ENCODE results near the gene MACROD2. TPM values are rescaled to one million over a fixed set of nuclear protein-coding genes. Genes with fewer than 3 reads are reported as not detected.
"Not testable (repeated sequence)": the region's sequence is repeated elsewhere in the genome, so short reads cannot be mapped to it uniquely, and the experiment has no call there.

MACROD2 gene
- total RNA-seq, 1 donor from 2014 or later: 0.40 TPM

DNA sequence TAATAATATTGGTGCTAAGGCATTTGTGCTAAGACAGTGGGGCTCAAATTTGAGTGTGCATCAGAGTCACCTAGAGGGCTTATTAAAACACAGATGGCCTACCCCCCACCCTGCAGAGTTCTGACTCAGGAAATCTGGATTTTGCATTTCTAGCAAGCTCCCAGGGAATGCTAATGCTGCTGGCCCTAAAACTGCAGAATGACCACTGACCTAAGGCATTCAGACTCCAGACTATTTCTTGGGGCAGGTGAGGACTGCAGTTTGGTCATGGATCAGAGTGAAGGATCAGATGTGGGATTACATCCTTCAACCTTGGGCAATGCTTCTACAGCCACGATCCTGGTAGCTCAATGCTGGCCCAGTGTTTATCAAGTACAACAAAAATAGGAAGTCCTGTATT, 952.2 kb downstream of the MACROD2 start:
- DNase-seq (ENCODE audit: low read depth in 2 of 2): no peak

DNA sequence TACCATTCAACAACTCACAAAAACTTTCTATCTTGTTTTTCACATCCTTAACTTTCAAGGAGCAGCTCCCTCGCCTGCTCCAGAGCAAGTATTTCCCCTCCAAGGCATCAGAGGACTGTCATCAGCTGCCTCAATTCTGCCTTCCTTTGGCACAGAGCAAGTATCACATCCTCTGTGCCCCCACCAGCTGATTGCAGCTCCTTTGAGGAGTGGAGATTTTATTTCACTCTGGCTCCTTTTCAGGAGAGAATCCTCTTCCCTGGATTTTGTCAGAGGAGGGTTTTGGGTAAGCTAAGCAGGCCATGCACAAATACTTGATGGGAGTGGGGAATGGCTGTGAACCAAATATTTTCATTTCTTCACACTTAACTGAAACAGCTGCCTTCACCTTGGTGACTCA, 952.6 kb downstream of the MACROD2 start:
- DNase-seq (ENCODE audit: low read depth in 2 of 2): no peak

DNA sequence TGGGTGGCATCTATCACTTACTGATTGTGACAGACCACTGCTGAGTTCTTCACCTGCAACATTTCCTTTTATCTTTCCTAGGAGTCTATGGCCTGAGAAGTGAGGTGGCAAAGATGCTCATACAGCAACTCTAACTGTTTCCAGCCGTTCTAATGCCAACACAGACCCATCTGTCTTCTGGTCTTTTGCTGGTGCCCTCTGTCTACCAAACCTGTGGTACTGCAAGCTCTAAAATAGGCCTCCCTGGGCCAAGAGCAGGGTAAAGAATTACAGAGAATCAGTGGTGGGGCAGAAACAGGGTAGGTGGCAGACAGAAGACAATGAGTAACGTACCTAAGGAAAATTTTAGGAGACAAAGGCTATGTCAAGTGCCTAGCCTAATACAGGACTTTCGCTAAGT, 953.1 kb downstream of the MACROD2 start:
- DNase-seq (ENCODE audit: low read depth in 2 of 2): peak in 1 of 2 donors; percentile 58

DNA sequence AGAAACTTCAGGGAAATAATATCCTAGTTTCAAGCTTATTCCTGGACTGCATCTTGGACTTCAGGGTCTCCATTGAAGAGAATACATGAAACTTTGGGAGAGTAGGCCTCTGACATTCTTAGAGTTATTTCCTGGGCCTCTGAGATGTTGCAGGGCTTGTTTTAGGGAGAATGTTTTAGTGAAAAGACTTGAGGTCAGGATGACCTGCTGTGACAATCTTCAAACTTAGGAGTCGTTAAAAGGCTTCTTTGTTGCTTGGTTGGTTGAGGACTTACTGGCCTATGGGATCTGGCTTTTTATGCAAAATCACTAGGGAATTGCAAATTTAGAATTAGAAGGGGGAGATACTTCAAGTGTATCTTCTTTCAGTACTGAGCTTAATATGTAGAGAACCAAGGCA, 955.3 kb downstream of the MACROD2 start:
- no peak for DNase-seq (ENCODE audit: low read depth in 2 of 2)

DNA sequence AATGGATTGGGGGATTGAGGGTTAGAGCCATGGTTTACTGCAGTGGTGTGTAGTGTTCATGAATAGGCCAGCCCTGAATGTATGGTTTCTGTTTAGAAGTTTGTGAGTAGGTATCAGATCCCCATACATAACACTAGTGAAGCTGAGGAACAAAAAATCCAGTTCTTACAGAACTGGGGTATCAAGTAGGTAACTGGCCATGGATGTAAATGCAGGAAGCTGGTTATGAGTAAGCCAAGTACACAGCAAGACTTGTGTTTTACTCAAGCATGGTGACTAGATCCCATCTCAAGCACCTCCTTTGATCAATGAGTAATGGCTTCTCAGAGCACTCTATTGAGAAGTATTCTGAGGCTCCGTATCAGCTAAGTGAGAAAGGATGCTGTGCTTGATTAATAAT, 955.8 kb downstream of the MACROD2 start:
- peak; percentile 2 to 8 for DNase-seq (ENCODE audit: low read depth in 2 of 2)

DNA sequence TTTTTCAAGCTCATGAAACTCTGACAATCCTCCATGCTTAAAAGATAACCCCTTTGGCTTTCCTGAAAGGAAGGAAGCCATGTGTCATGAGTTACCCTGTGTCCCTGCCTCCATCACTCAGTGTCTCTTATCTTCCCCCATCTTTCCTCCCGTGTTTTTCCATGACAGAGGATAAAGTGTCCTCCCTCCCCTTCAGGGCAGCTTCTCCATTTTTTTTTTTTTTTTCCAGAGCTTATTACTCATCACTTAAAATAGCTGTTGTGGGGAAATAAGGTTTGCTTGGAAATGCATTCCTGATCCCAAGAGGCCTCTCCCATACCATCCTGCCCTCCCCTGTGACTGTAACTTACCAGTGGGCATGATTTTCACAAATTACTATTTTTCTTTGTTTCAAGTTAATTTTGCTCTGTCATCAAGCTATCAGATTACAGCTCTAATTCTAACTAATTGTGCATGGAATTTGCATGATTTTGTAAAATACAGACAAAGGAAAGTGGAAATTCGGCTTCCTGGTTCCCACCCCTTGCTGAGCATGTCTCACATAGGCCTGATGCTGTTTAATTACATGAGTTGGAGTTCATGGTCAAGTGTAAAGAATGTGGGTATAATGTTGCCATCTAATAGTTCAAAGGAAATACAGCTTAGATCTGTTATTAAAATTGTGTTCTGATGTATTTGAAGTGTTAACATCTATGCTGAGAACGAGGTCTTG, 956.5 kb downstream of the MACROD2 start:
- DNase-seq (ENCODE audit: low read depth in 2 of 2): peak; percentile 45 to 98

DNA sequence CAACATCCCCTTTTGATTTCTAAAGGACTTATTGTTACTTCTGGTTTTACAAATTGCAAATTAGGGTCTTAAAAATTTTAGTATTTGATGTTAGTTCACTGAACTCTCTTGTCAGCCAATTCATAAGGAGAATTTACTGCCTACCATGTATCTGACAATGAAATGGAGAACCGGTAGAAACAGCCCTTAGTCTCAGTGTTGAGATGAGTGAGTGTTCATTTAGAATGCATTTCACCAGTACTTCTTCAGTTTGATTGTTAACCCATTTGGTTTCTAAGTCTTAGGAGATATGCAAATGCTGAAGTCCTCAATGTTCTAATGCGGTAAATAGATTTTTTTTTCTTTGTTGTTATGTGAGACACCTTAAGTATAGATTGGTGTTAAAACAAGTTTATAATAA, 958.4 kb downstream of the MACROD2 start:
- no peak for DNase-seq (ENCODE audit: low read depth in 2 of 2)

DNA sequence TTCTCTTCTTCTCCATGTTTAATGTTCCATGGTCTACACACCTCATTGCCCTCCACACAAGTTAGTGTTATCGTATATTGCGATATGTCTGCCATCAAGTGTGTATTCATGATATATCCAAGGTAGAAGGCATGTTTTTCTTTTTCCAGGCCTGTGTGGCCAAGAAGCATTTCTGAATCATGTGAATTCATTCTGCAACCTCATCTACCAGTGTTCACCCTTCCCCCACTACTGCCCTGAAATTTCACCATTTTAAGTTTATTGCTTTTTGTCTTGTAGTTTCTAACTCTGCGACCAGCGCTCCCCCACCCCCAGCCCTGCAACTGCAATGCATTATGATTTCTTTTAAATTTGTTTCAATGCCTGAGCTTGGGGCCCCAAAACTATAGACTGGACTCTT, 960.1 kb downstream of the MACROD2 start:
- no peak for DNase-seq (ENCODE audit: low read depth in 2 of 2)

DNA sequence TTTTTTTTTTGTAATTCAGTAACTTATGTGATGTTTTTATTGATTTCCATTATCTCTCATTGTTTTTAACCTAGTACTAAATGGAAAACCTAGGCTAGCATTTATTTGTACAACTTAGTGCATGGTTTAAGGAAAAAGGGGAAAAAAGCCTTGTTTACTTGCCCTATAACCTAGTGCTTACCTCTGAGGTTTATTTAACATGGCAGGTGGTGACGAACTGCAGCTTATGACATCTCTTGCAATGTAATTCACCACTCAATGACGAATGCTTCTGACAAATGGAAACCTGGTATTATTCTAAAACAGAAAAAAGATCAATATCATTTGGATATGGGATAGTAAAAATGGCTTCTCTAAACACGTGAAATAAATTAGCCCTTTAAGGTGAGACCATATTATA, 960.7 kb downstream of the MACROD2 start:
- no peak for DNase-seq (ENCODE audit: low read depth in 2 of 2)

DNA sequence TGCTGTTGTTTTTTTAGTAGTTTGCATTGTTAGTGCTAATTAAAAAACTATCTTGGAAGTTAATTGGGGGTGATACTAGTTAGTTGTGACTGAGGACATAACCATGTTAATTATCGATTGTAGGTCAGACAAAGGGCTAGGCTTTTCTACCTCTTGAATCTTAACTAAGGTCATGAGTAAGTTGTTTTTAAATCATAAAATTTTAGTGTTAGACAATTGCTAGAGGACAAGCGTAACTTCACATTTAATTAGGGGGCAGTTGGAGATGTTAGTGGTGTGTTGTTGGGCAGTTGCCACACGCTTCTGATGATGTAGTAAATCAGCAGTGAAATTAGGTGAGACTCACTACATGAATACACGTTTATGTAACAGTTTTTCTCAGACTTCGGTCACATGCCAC, 961.2 kb downstream of the MACROD2 start:
- no peak for DNase-seq (ENCODE audit: low read depth in 2 of 2)

DNA sequence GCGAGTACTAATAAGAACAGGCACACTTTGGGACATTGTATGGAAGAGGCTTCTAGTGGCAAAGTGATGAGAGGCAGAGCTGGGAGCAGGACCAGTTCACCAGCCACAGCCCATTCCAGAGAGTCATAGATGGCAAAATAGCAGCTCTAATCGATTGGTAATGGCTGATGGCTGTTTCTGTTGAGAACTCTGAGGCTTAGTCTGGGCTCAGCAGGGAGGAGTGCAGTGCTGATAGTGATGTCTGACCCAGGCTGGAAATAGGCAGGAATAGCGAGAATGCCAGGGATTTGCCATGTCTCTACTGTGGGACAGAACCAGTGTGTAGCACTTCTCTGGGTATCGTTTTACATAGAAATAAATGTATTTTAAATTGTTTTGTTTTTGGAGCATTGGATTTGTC, 962.1 kb downstream of the MACROD2 start:
- DNase-seq (ENCODE audit: low read depth in 2 of 2): no peak

DNA sequence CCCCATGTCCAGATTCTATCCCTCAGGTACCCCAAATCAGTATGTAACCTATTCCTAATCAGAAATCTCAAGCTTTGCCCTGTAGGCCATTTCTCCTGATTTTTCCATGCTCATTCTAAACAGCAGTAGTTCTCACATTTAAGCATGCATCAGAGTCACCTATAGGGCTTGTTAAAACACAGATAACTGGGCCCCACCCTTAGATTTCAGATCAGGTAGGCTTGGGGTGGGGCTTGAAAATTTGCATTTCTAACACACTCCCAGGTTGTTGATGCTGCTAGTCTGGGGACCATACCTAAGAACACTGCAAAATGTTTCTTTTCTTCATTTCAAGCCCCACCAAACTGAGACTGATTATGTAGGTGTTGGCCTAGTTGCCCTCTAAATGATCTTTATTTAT, 963.3 kb downstream of the MACROD2 start:
- no peak for DNase-seq (ENCODE audit: low read depth in 2 of 2)

DNA sequence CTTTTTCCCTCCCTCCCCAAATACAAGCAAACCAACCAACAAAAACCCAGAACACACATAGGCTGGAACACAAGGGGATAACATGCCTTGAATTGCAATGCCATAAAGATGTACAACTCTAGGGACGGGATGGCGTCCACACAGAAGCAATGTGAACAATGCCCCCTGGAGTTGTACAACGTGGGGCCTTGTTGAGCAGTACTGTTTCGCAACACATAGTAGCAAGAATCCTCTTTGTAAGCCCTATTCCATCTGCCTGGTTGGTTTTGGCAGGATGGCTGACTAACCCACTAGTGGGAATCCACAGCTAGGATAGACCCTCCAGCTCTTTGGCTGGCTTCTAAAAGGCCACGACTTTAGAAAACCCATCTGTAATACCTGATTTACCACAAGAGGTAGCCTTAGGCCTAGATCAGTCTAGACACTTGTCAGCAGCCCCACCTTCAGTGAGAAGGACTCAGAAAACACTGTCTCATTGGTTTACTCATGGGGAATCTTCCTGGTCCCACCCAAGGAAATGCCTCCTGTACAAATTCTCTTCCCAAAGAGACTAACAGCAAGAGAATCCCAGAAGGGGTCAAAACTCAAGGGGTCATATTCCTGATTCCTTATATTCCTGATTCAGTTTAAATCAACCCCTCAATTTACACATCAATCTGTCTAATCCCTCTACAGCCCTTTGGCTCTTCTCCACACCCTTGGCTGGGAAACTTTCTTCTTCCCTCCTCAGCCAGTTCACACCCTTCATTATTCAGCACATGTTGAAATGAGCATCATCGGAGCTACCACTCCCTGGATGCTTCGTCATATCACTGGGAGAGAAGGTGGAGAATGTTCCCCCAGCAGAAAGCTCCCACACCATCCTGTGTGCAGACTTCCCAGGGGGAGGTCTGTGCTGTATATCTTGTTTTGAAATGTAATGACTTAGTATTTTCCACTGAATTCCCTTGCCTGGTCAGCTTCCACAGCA, 964.5 kb downstream of the MACROD2 start:
- DNase-seq (ENCODE audit: low read depth in 2 of 2): no peak

DNA sequence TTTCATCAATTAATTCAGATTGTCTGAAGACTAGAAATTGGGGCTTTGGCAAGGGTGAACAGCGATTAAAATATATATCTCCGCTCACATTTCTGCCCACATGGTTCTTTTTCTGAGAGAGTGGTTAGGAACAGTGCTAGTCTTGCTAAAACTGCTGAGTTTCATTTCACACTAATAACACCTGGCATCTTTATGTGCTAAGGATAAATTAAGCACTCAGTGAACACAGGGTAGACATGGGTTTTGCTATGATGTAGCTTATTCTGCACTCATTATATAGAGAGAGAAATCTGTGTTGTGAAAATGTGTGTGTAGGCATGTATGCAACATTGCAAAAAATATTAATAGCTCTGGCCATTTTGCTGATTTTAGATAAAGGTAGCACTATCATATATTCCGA, 965.5 kb downstream of the MACROD2 start:
- no peak for DNase-seq (ENCODE audit: low read depth in 2 of 2)

DNA sequence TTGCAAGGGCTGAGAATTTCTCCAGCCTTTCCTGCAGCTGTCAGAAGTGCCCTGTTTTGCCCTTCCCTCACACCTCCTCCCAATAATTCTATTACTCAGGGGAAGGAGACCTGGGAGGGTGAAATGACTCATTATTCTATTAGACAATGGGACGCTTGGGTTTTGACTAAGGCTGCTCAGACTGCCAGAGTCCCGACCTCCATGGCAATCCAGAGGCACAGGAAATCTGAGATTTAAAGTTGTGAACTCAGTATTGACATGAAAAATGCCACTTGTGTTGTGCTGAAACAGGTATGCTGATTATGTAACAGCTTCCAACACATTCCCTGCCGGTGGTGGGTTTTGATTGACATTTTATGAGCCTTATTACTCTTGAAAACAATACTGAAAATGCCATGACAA, 967.9 kb downstream of the MACROD2 start:
- peak; percentile 33 to 45 for DNase-seq (ENCODE audit: low read depth in 2 of 2)

DNA sequence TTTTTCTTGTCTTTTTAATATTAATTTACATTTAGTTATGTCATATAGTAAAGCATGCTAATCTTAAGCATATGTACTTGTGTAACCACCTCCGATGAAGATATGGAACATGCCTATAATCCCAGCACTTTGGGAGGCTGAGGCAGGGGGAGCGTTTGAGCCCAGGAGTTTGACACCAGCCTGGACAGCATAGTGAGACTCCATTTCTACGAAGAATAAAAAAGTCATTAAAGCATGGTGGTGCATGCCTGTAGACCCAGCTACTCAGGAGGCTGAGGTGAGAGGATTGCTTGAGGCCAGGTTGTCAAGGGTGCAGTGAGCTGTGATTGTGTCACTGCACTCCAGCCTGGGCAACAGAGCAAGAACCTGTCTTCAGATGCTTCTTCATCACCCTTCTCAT, 970.9 kb downstream of the MACROD2 start:
- no peak for DNase-seq (ENCODE audit: low read depth in 2 of 2)

DNA sequence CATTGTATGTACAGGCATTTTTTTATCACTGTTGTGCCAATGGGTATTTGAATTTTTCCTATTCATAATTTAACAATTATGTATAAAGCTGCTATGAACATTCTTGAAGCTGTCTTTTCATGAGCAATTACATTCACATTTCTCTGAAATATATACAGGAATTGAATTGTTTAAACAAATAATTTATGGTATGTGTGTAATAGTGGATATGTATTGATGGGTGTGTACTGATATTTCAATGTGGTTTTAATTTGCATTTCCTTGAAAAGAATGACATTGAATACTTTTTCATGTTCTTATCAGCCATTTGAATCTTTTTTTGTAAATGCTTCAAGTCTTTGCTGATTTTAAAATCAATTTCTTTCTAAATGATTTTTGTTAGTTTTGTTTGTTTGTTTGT, 971.5 kb downstream of the MACROD2 start:
- no peak for DNase-seq (ENCODE audit: low read depth in 2 of 2)

DNA sequence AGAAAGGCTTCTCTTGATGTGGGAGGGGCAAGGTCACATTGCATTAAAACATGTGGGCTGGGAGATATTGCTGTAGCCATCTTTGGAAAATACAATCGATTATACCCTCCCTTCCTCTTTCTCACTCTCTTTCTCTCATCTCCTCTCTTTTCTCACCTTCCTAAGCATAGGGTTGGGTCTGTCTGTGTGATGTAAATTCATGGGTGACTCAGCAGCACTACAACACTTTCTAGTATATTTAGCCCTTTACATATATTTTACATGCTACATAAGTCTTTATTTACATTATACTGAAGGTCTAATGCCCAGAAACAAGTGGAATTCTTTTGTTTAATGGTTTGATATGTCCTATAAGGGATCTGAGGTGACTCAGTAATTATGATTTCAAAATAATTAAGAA, 976.9 kb downstream of the MACROD2 start:
- no peak for DNase-seq (ENCODE audit: low read depth in 2 of 2)

DNA sequence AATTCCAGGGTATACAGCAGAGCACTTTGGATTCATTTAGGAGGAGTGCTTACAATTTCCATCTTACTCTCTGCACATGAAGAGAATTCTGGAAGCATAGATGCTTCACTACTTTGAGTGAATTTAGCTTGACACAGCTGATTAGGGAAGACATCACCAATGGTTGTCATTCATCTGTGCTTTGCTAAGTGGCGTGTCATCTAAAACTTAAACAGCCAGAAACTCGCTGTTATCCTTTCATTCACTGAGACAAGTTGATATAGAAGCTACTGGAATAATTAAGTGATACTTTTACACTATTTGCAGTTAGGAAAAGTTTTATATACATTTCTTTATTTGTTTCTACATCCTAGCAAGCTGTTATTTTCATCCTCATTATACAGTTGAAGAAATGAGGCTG, 977.4 kb downstream of the MACROD2 start:
- no peak for DNase-seq (ENCODE audit: low read depth in 2 of 2)

DNA sequence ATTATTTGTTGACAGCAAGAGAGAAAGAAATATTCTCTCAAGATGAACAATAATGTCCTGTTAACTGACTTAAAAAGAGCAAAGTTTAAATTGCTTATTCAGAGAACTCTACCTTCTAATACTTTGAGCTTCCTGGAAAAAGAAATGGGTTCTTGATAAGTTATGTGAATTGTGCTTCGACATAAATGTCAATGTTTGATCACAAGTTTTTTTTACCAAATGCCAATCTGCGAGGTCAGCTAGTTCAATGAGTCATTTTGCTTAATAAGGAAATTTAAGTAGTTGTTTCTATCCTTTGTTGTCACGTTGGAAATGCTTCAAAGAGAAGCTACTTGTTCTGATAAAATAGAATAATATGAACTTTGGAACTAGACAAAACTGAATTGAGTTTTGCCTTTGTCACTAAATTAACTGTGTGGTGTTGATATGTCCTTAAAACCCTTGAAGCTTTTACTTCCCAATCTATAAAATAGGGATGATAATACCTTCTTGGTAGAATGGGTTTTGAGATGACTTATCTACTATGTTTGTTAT, 984.2 kb downstream of the MACROD2 start:
- DNase-seq (ENCODE audit: low read depth in 2 of 2): no peak

DNA sequence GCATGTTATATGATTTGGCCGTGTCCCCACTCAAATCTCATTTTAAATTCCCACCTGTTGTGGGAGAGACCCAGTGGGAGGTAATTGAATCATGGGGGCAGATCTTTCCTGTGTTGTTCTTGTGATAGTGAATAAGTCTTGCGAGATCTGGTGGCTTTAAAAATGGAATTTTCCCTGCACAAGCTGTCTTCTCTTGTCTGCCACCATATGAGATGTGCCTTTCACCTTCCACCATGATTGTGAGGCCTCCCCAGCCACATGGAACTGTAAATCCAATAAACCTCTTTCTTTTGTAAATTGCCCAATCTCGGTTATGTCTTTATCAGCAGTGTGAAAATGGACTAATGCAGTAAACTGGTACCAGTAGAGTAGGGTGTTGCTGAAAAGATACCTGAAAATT, 986.2 kb downstream of the MACROD2 start:
- not testable (repeated sequence) for DNase-seq (ENCODE audit: low read depth in 2 of 2)

DNA sequence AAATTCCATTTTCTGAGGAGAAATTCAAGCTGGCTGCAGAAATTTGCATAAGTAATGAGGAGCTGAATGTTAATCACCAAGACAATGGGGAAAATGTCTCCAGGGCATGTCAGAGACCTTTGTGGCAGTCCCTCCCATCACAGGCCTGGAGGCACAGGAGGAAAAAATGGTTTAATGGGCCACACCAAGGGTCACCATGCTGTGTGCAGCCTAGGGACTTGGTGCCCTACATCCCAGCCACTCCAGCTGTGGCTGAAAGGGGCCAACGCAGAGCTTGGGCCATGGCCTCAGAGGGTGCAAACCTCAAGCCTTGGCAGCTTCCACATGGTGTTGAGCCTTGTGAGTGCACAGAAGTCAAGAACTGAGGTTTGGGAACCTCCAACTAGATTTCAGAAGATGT, 987.0 kb downstream of the MACROD2 start:
- DNase-seq (ENCODE audit: low read depth in 2 of 2): not testable (repeated sequence)

DNA sequence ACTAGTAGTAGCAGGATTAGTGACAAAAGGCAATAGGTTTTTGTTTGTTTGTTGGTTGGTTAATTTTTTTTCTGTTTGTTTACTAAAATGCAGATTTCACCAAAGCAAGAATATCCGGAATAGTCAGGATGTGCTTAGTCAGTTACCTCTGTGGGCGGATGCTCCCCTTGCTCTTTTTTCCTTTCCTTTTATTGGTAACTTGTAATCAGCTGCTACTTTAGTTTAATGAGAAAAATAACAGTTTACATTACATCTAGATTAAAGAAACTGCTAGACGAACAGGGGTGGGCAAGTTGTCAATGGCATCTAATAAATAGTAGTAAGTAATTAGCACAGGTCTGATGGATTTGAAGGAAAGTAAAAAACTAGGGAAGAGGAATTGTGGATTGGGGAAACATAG, 989.0 kb downstream of the MACROD2 start:
- DNase-seq (ENCODE audit: low read depth in 2 of 2): peak in 1 of 2 donors; percentile 3

All from lung microvascular endothelial cell (primary cell).